PC-3 (cell line): ENCODE measurements around the gene NDUFB5. TPM values are rescaled to one million over a fixed set of nuclear protein-coding genes. Genes with fewer than 3 reads are reported as not detected.

Experiments used
- ATAC-seq: fragments of 200-7000 bp; cut with Tn5 transposase; 2 replicates; pipeline ENCODE4 v1.9.1; 2020; ENCODE audit warnings: mild to moderate bottlenecking, moderate library complexity
- BruUV-seq: library from RNA; stranded (reverse); fragments of 400-500 nt; replicated peaks from 2 replicates; lab custom pipeline; 2021; lab: Mats Ljungman, UMichigan
- CTCF ChIA-PET: fragments of 300-600 bp; sonication (Branson Sonifier 250); formaldehyde crosslinking; loops from one replicate; lab custom pipeline; 2022; ENCODE audit warnings: antibody characterized with exemption; lab: Charles Lee
- POLR2A ChIA-PET: fragments of 300-600 bp; sonication (Branson Sonifier 250); formaldehyde crosslinking; loops from one replicate; lab custom pipeline; 2022; ENCODE audit warnings: antibody characterized with exemption; ENCODE audit not compliant: unreplicated experiment; lab: Charles Lee
- DNase-seq: peaks from one replicate; pipeline ENCODE4 v3.0.0-alpha.2; 2015
- H2AFZ ChIP-seq: fragments of 300-600 bp; sonication (generic); 2 replicates; pipeline ENCODE4 v1.6.0; 2016; ENCODE audit warnings: antibody characterized with exemption, low read length
- H3F3A ChIP-seq: fragments of 300-600 bp; sonication (generic); one replicate; pipeline ENCODE4 v1.6.0; 2017; ENCODE audit warnings: antibody characterized with exemption, low read length, control low read depth, mild to moderate bottlenecking; ENCODE audit not compliant: unreplicated experiment
- H3K27ac ChIP-seq: fragments of 300-600 bp; sonication (generic); 2 replicates; pipeline ENCODE4 v1.5.1; 2016; ENCODE audit warnings: mild to moderate bottlenecking, low read length
- H3K27me3 ChIP-seq: fragments of 300-600 bp; sonication (generic); 2 replicates; pipeline ENCODE4 v1.6.1; 2016; ENCODE audit warnings: low read length, mixed read lengths
- H3K36me3 ChIP-seq: fragments of 300-600 bp; sonication (generic); 2 replicates; pipeline ENCODE4 v1.6.1; 2016; ENCODE audit warnings: low read depth, mixed run types, low read length, mixed read lengths
- H3K4me1 ChIP-seq: fragments of 300-600 bp; sonication (generic); 2 replicates; pipeline ENCODE4 v1.5.1; 2016; ENCODE audit warnings: low read length; ENCODE audit not compliant: insufficient read depth
- H3K4me2 ChIP-seq: fragments of 300-600 bp; sonication (generic); 2 replicates; pipeline ENCODE4 v1.6.0; 2016; ENCODE audit warnings: low read length
- H3K4me3 ChIP-seq: fragments of 300-600 bp; sonication (generic); 2 replicates; pipeline ENCODE4 v1.5.1; 2016; ENCODE audit warnings: mild to moderate bottlenecking, low read length, mixed read lengths
- H3K79me2 ChIP-seq: fragments of 300-600 bp; sonication (generic); 2 replicates; pipeline ENCODE4 v1.6.1; 2017; ENCODE audit warnings: low read length, mixed read lengths
- H3K9ac ChIP-seq: fragments of 300-600 bp; sonication (generic); 2 replicates; pipeline ENCODE4 v1.6.0; 2016; ENCODE audit warnings: mild to moderate bottlenecking, low read length
- H3K9me2 ChIP-seq: fragments of 300-600 bp; sonication (generic); replicated peaks from 2 replicates; pipeline ENCODE4 v1.6.1; 2016; ENCODE audit warnings: mixed run types, low read length, mixed read lengths
- H3K9me3 ChIP-seq: fragments of 300-600 bp; sonication (generic); 2 replicates; pipeline ENCODE4 v1.6.1; 2016; ENCODE audit warnings: low read length, mixed read lengths
- H4K20me1 ChIP-seq: fragments of 300-600 bp; sonication (generic); 2 replicates; pipeline ENCODE4 v1.6.1; 2016; ENCODE audit warnings: low read length, mixed read lengths
- CTCF ChIP-seq: fragments of 300-600 bp; sonication (generic); conservative IDR thresholded peaks from 2 replicates; pipeline ENCODE4 v1.5.1; 2017; ENCODE audit warnings: antibody characterized with exemption, low read depth, mild to moderate bottlenecking, low read length
- EZH2 ChIP-seq: fragments of 300-600 bp; sonication (generic); IDR thresholded peaks from one replicate; pipeline ENCODE4 v1.6.1; 2017; ENCODE audit warnings: antibody characterized with exemption, mild to moderate bottlenecking, low read length; ENCODE audit not compliant: unreplicated experiment
- EZH2phosphoT487 ChIP-seq: fragments of 300-600 bp; sonication (generic); IDR thresholded peaks from 2 replicates; pipeline ENCODE4 v1.6.1; 2018; ENCODE audit warnings: mild to moderate bottlenecking, antibody characterized with exemption, low read length, borderline replicate concordance
- intact Hi-C: fragments of 100-400 bp; cut with micrococcal nuclease; formaldehyde crosslinking; loops from 2 replicates; pipeline ENCODE4 v1.9.0; 2023
- total RNA-seq: library from RNA; depleted of rRNA; stranded (reverse); fragments of >200 nt; gene quantifications from 2 replicates; pipeline ENCODE4 v1.2.3, GENCODE V29; 2014

The NDUFB5 gene
- total RNA-seq, 1 experiment from 2014 or later = 126 TPM

GRCh38 chr3:179660872-179661271 lies 56.3 kb downstream of the NDUFB5 start:
- Histone ChIP-seq H3K4me2 (no peak overlapping the region), H3K79me2 (peaks cover 97% of the 10 kb centered on the region), H3K27ac (no peak overlapping the region), H3K4me3 (no peak overlapping the region), H2AFZ (no peak overlapping the region), H3K4me1 (no peaks in the 10 kb centered on the region), H3F3A (no peaks in the 10 kb centered on the region), H3K9ac (no peak overlapping the region), H3K27me3 (no peaks in the 10 kb centered on the region), H3K36me3 (peaks cover 4% of the 10 kb centered on the region; the same call in 1 of the 2 replicates), H3K9me3 (no peaks in the 10 kb centered on the region), H3K9me2 (no peaks in the 10 kb centered on the region), H4K20me1 (peaks cover 15% of the 10 kb centered on the region)
- ATAC-seq = no peak
- ChIA-PET POLR2A (no interaction called here), CTCF (no interaction called here)
- intact Hi-C loops = no loop called here
- TF ChIP-seq EZH2phosphoT487 (no peak), CTCF (no peak), EZH2 (no peak)
- no peak for DNase-seq
- BruUV-seq = no TSS peak

GRCh38 chr3:179661777-179662176 lies 57.2 kb downstream of the NDUFB5 start:
- no peak overlapping the region for H3K27ac ChIP-seq
- CTCF ChIA-PET = no interaction called here

More at GRCh38 chr3:179661777-179662176, 57.2 kb downstream of the NDUFB5 start:
- Histone ChIP-seq H3K4me2 (no peak overlapping the region), H3K4me1 (no peaks in the 10 kb centered on the region), H3K36me3 (no peaks in the 10 kb centered on the region), H3K4me3 (no peak overlapping the region), H3K9me3 (no peaks in the 10 kb centered on the region), H4K20me1 (peaks cover 6% of the 10 kb centered on the region; the same call in 1 of the 2 replicates), H3F3A (no peaks in the 10 kb centered on the region), H3K79me2 (peaks cover 97% of the 10 kb centered on the region), H2AFZ (no peak overlapping the region), H3K9ac (no peak overlapping the region), H3K9me2 (no peaks in the 10 kb centered on the region), H3K27me3 (no peaks in the 10 kb centered on the region)
- no peak for ATAC-seq
- DNase-seq = no peak
- intact Hi-C loops = no loop called here
- BruUV-seq = no TSS peak
- TF ChIP-seq CTCF = no peak
- TF ChIP-seq EZH2 = no peak
- no peak for TF ChIP-seq EZH2phosphoT487
- POLR2A ChIA-PET = no interaction called here
